Large intestine (tissue), 3 donors: ENCODE results near the gene MPG. TPM values are rescaled to one million over a fixed set of nuclear protein-coding genes. Genes with fewer than 3 reads are reported as not detected.
"Not testable (repeated sequence)": the region's sequence is repeated elsewhere in the genome, so short reads cannot be mapped to it uniquely, and the experiment has no call there.

Experiments used
- DNase-seq, 2 donors: peaks; one replicate each; pipeline versions ENCODE4 v3.0.0 to v3.0.0-alpha.2; 2013
- H3K27ac ChIP-seq: one replicate; pipeline ENCODE4 v1.5.1; 2013; ENCODE audit warnings: low read length
- H3K27me3 ChIP-seq: 2 replicates; pipeline ENCODE4 v1.6.1; 2013; ENCODE audit warnings: low read length; ENCODE audit not compliant: control insufficient read depth, insufficient read depth
- H3K36me3 ChIP-seq: 2 replicates; pipeline ENCODE4 v1.6.1; 2013; ENCODE audit warnings: low read length; ENCODE audit not compliant: control insufficient read depth, insufficient read depth
- H3K4me1 ChIP-seq: one replicate; pipeline ENCODE4 v1.6.1; 2013; ENCODE audit warnings: low read length; ENCODE audit not compliant: control insufficient read depth, insufficient read depth
- H3K4me3 ChIP-seq: one replicate; pipeline ENCODE4 v1.5.1; 2013; ENCODE audit warnings: low read length
- H3K9me3 ChIP-seq: one replicate; pipeline ENCODE4 v1.6.1; 2013; ENCODE audit warnings: mild to moderate bottlenecking, low read depth, low read length, moderate library complexity; ENCODE audit not compliant: control insufficient read depth
- WGBS: methylation state at CpG from one replicate; pipeline ENCODE4 v1.1.5; 2013; ENCODE audit warnings: low lambda C conversion rate; ENCODE audit not compliant: insufficient coverage; 5-methylcytosine and 5-hydroxymethylcytosine counted together
- polyA plus RNA-seq: library from polyadenylated mRNA; unstranded; fragments of 120-200 nt; gene quantifications from one replicate; pipeline ENCODE4 v1.2.1, GENCODE V29; 2013

Gene MPG
- polyA plus RNA-seq, 1 donor, result 31.2 TPM

- Histone ChIP-seq H3K27ac (no peak overlapping the region), H3K27me3 (no peaks in the 10 kb centered on the region), H3K9me3 (no peaks in the 10 kb centered on the region), H3K4me1 (peaks cover 3% of the 10 kb centered on the region), H3K4me3 (no peak overlapping the region), H3K36me3 (peaks cover 39% of the 10 kb centered on the region)
- DNase-seq, result no peak
- 100% methylated on average over 1 of the region's 7 CpGs for WGBS
Measured at GRCh38 chr16:116015-116414, 38.0 kb downstream of the MPG start.

- Histone ChIP-seq H3K9me3 (no peaks in the 10 kb centered on the region), H3K27ac (no peak overlapping the region), H3K4me3 (no peak overlapping the region), H3K36me3 (peaks cover 30% of the 10 kb centered on the region), H3K4me1 (peaks cover 3% of the 10 kb centered on the region), H3K27me3 (no peaks in the 10 kb centered on the region)
- WGBS, result no CpG with 5 or more reads among the region's 19 CpGs
- DNase-seq, result peak; percentile 67 to 77
Measured at GRCh38 chr16:117379-118365, 39.6 kb downstream of the MPG start.

DNA sequence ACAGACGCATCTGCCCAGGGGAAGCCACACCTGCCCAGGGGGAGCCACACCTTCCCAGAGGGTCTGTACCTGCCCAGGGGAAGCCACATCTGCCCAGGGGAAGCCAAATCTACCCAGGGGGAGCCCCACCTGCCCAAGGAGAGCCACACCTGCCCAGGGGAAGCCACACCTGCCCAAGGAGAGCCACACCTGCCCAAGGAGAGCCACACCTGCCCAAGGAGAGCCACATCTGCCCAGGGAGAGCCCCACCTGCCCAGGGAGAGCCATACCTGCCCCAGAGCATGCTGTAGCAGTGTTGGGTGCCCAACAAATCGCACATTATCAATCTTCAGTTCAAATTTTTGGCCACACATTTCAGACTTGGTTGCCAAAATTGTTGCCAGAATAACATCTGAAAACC, 40.8 kb downstream of the MPG start:
- Histone ChIP-seq H3K36me3 (peaks cover 25% of the 10 kb centered on the region), H3K27me3 (no peaks in the 10 kb centered on the region), H3K9me3 (no peaks in the 10 kb centered on the region), H3K4me3 (no peak overlapping the region), H3K27ac (no peak overlapping the region), H3K4me1 (peaks cover 3% of the 10 kb centered on the region)
- no CpG with 5 or more reads among the region's 2 CpGs for WGBS
- DNase-seq, result no peak

DNA sequence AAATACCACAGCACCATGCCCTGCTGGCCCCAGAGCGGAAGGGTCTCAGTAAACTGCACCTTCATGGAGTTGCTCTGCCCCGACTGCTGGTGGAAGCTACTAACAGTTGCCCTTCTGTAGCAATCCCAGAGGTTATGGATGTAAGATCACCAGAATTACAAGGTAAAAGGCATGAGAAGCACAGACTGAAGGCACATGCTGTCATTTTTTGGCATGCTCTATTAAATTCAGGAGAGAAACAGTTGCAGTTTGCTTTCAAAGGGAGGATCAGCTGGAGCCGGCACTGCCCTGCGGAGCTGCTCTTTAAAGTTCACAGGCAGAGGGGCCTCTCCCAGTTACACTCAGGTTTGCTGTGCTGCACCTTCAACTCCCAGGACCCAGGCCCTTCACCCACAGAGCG, 41.3 kb downstream of the MPG start:
- H3K27ac ChIP-seq, result no peak overlapping the region
- H3K36me3 ChIP-seq, result peaks cover 21% of the 10 kb centered on the region
- H3K4me1 ChIP-seq, result peaks cover 3% of the 10 kb centered on the region
- DNase-seq, result no peak
- no peaks in the 10 kb centered on the region for H3K27me3 ChIP-seq
- no CpG with 5 or more reads among the region's 5 CpGs for WGBS
- no peaks in the 10 kb centered on the region for H3K9me3 ChIP-seq
- no peak overlapping the region for H3K4me3 ChIP-seq

GRCh38 chr16:119835-120491, 41.9 kb downstream of the MPG start:
- H3K27ac ChIP-seq, result no peak overlapping the region
- WGBS, result no CpG with 5 or more reads among the region's 3 CpGs
- H3K9me3 ChIP-seq, result no peaks in the 10 kb centered on the region
- H3K36me3 ChIP-seq, result peaks cover 18% of the 10 kb centered on the region
- no peak for DNase-seq
- H3K4me1 ChIP-seq, result peaks cover 3% of the 10 kb centered on the region
- H3K4me3 ChIP-seq, result no peak overlapping the region
- H3K27me3 ChIP-seq, result no peaks in the 10 kb centered on the region

- H3K27me3 ChIP-seq, result no peaks in the 10 kb centered on the region
- peaks cover 3% of the 10 kb centered on the region for H3K4me1 ChIP-seq
- no CpG with 5 or more reads among the region's 2 CpGs for WGBS
- H3K36me3 ChIP-seq, result peaks cover 22% of the 10 kb centered on the region
- no peak for DNase-seq
- H3K4me3 ChIP-seq, result no peak overlapping the region
- H3K27ac ChIP-seq, result no peak overlapping the region
- H3K9me3 ChIP-seq, result no peaks in the 10 kb centered on the region
Measured at GRCh38 chr16:120756-121155, 42.7 kb downstream of the MPG start.

DNA sequence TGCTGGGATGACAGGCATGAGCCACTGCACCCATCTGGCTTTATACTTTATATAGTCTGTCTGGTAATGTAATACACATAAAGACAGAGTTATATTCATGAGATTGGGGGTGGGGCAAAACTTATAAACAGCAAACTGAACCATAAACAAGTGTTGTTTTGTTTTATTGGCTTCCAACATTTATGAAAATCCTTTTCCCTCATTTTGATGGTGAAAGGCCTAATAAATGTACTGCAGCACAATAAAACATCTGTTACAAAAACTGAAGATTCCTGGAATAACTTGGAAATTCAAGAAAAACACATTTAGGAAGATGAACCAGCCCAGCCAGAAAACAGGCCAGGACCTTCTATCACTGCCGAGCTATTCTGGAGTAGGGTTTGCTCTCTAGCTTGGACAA, 44.3 kb downstream of the MPG start:
- H3K9me3 ChIP-seq, result no peaks in the 10 kb centered on the region
- WGBS, result no CpG with 5 or more reads among the region's 1 CpG
- no peaks in the 10 kb centered on the region for H3K27me3 ChIP-seq
- no peak overlapping the region for H3K4me3 ChIP-seq
- DNase-seq, result no peak
- no peak overlapping the region for H3K27ac ChIP-seq
- H3K4me1 ChIP-seq, result peaks cover 3% of the 10 kb centered on the region
- H3K36me3 ChIP-seq, result peaks cover 13% of the 10 kb centered on the region

- not testable (repeated sequence) for H3K27me3 ChIP-seq, DNase-seq, H3K27ac ChIP-seq, H3K4me1 ChIP-seq, H3K4me3 ChIP-seq, H3K9me3 ChIP-seq
- WGBS, result 78% methylated on average over 2 of the region's 19 CpGs
- peaks cover 13% of the 10 kb centered on the region for H3K36me3 ChIP-seq
Measured at GRCh38 chr16:123558-124350, 45.7 kb downstream of the MPG start.

- no peaks in the 10 kb centered on the region for H3K27me3 ChIP-seq
- no CpG with 5 or more reads among the region's 3 CpGs for WGBS
Measured at GRCh38 chr16:125011-125410, 47.0 kb downstream of the MPG start.

DNA sequence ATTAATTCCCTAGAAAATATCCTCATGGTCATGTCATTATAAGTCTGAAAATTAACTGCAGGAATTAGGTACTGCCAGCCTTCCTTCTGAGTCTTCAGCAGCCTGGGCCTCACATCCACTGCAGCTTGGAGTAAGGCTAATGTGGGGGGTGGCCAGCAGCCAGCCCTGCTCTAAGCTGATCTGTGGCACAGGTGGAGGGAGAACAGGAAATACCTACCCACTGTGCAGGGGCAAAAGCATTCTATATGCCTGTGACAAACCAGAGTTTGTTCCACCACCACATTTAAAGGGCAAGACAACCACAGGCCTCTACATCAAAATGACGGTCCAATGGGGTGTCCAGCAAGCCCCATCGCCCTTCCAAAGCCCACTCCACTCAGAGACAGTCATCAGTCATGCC, 51.0 kb downstream of the MPG start:
- no CpG with 5 or more reads among the region's 2 CpGs for WGBS
- Histone ChIP-seq H3K27ac (no peak overlapping the region), H3K4me3 (no peak overlapping the region), H3K4me1 (no peaks in the 10 kb centered on the region), H3K9me3 (no peaks in the 10 kb centered on the region), H3K27me3 (no peaks in the 10 kb centered on the region), H3K36me3 (peaks cover 11% of the 10 kb centered on the region)
- no peak for DNase-seq

More at GRCh38 chr16:125011-125410, 47.0 kb downstream of the MPG start:
- H3K4me3 ChIP-seq, result no peak overlapping the region
- H3K4me1 ChIP-seq, result no peaks in the 10 kb centered on the region
- DNase-seq, result no peak
- H3K27ac ChIP-seq, result no peak overlapping the region
- H3K9me3 ChIP-seq, result no peaks in the 10 kb centered on the region
- peaks cover 17% of the 10 kb centered on the region for H3K36me3 ChIP-seq
